H1 (cell line): Measurements from ENCODE around the gene RNF31. TPM values are rescaled to one million over a fixed set of nuclear protein-coding genes. Genes with fewer than 3 reads are reported as not detected.

Experiments used
- CTCF ChIA-PET: fragments of 300-600 bp; sonication (Branson Sonifier 250); formaldehyde crosslinking; loops from one replicate; lab custom pipeline; 2021; ENCODE audit not compliant: partially characterized antibody; lab: Charles Lee
- POLR2A ChIA-PET: fragments of 300-600 bp; sonication (Branson Sonifier 250); formaldehyde crosslinking; loops from one replicate; lab custom pipeline; 2021; ENCODE audit warnings: inconsistent platforms; ENCODE audit not compliant: partially characterized antibody; lab: Charles Lee
- DNase-seq, 2 experiments: peaks; one replicate each; pipeline versions ENCODE4 v3.0.0 to v3.0.0-alpha.2; 2010 to 2022; ENCODE audit warnings: low spot score in 2 of 2, low read depth in 1 of 2, mixed read lengths in 1 of 2
- FAIRE-seq: peaks from 2 replicates; lab custom pipeline; 2011; peaks lifted over from hg19 to GRCh38; lab: Jason Lieb, UNC
- H2AFZ ChIP-seq: 2 replicates; pipeline ENCODE4 v1.8.1; 2012; ENCODE audit warnings: low read length, inconsistent platforms
- H2AK5ac ChIP-seq: 2 replicates; pipeline ENCODE4 v1.6.1; 2013; ENCODE audit warnings: low read depth, low read length
- H2BK120ac ChIP-seq: replicated peaks from 2 replicates; pipeline ENCODE3; 2013; ENCODE audit warnings: low read depth, low read length, inconsistent platforms
- H2BK12ac ChIP-seq: 2 replicates; pipeline ENCODE4 v1.6.1; 2013; ENCODE audit warnings: low read depth, low read length
- H2BK15ac ChIP-seq: 2 replicates; pipeline ENCODE4 v1.6.1; 2013; ENCODE audit warnings: low read length
- H2BK20ac ChIP-seq: 2 replicates; pipeline ENCODE4 v1.6.1; 2013; ENCODE audit warnings: low read length
- H2BK5ac ChIP-seq: 2 replicates; pipeline ENCODE4 v1.6.1; 2013; ENCODE audit warnings: low read depth, low read length
- H3K14ac ChIP-seq: 2 replicates; pipeline ENCODE4 v1.6.1; 2013; ENCODE audit warnings: inconsistent platforms; ENCODE audit not compliant: insufficient read length
- H3K18ac ChIP-seq: 2 replicates; pipeline ENCODE4 v1.6.1; 2013; ENCODE audit warnings: low read length; ENCODE audit errors: extremely low read depth
- H3K23ac ChIP-seq: 2 replicates; pipeline ENCODE4 v1.6.1; 2013; ENCODE audit warnings: inconsistent platforms; ENCODE audit not compliant: insufficient read length
- H3K23me2 ChIP-seq: 2 replicates; pipeline ENCODE4 v1.6.1; 2013; ENCODE audit warnings: low read depth, low read length
- H3K27ac ChIP-seq: 2 replicates; pipeline ENCODE4 v1.6.1; 2011; ENCODE audit warnings: low read depth, low read length, inconsistent platforms
- H3K27me3 ChIP-seq, 4 experiments: replicated peaks in 1 of 4; 1 replicate in 1 of 4; 2 replicates in 3 of 4; pipeline versions ENCODE4 v1.6.1 to v1.8.1; 2011 to 2013; ENCODE audit warnings: low read length in 3 of 4, mild to moderate bottlenecking in 3 of 4, inconsistent platforms in 2 of 4, mixed read lengths in 2 of 4, moderate library complexity in 1 of 4; ENCODE audit not compliant: control insufficient read depth in 3 of 4, insufficient read depth in 3 of 4; ENCODE audit errors: extremely low read depth in 1 of 4
- H3K36me3 ChIP-seq, 4 experiments: 2 replicates each; pipeline versions ENCODE4 v1.6.1 to v1.8.1; 2011 to 2013; ENCODE audit warnings: mild to moderate bottlenecking in 4 of 4, low read length in 3 of 4, moderate library complexity in 2 of 4, control low read depth in 1 of 4, inconsistent platforms in 1 of 4; ENCODE audit not compliant: insufficient read depth in 4 of 4, control insufficient read depth in 2 of 4
- H3K4ac ChIP-seq: replicated peaks from 2 replicates; pipeline ENCODE3; 2013; ENCODE audit warnings: low read length, low read depth, mixed read lengths, inconsistent platforms; ENCODE audit not compliant: insufficient read length
- H3K4me1 ChIP-seq, 4 experiments: replicated peaks in 1 of 4; 1 replicate in 1 of 4; 2 replicates in 3 of 4; pipeline versions ENCODE4 v1.6.1 to v1.8.1; 2011 to 2013; ENCODE audit warnings: low read length in 3 of 4, inconsistent platforms in 2 of 4, mixed read lengths in 1 of 4; ENCODE audit not compliant: insufficient read depth in 4 of 4, control insufficient read depth in 3 of 4
- H3K4me2 ChIP-seq, 2 experiments: 2 replicates each; pipeline versions ENCODE4 v1.6.1 to v1.8.1; 2011 to 2013; ENCODE audit warnings: low read depth in 2 of 2, low read length in 2 of 2, control low read depth in 1 of 2, inconsistent platforms in 1 of 2, mild to moderate bottlenecking in 1 of 2; ENCODE audit not compliant: insufficient read depth in 1 of 2
- H3K4me3 ChIP-seq, 4 experiments: fragments of 200-600, 300-600 bp in 1 of 4; sonication (generic), shearing (Covaris generic), sonication (Bioruptor Twin) in 1 of 4; 2 replicates each; pipeline versions ENCODE4 v1.5.1 to v1.8.1; 2011 to 2016; ENCODE audit warnings: low read length in 4 of 4, low read depth in 3 of 4, control low read depth in 2 of 4, inconsistent platforms in 2 of 4, mild to moderate bottlenecking in 2 of 4, mixed read lengths in 1 of 4, moderate library complexity in 1 of 4; ENCODE audit not compliant: insufficient read depth in 2 of 4; ENCODE audit errors: extremely low read depth in 1 of 4
- H3K56ac ChIP-seq: replicated peaks from 2 replicates; pipeline ENCODE3; 2013; ENCODE audit warnings: low read depth, mild to moderate bottlenecking, mixed read lengths, low read length, inconsistent platforms; ENCODE audit not compliant: insufficient read length
- H3K79me1 ChIP-seq: 2 replicates; pipeline ENCODE4 v1.6.1; 2013; ENCODE audit warnings: low read depth, low read length, control low read depth
- H3K79me2 ChIP-seq, 2 experiments: 2 replicates each; pipeline versions ENCODE4 v1.6.1 to v1.8.1; 2012 to 2013; ENCODE audit warnings: low read length in 2 of 2, mild to moderate bottlenecking in 2 of 2, inconsistent platforms in 1 of 2; ENCODE audit not compliant: insufficient read depth in 2 of 2, control insufficient read depth in 1 of 2
- H3K9ac ChIP-seq, 4 experiments: replicated peaks in 1 of 4; 1 replicate in 1 of 4; 2 replicates in 3 of 4; pipeline versions ENCODE4 v1.6.1 to v1.8.1; 2011 to 2013; ENCODE audit warnings: low read depth in 3 of 4, low read length in 3 of 4, control low read depth in 2 of 4, mild to moderate bottlenecking in 2 of 4, moderate library complexity in 2 of 4, inconsistent platforms in 1 of 4; ENCODE audit errors: extremely low read depth in 1 of 4
- H3K9me3 ChIP-seq, 2 experiments: 2 replicates each; pipeline versions ENCODE4 v1.6.1 to v1.8.1; 2012 to 2013; ENCODE audit warnings: mild to moderate bottlenecking in 2 of 2, moderate library complexity in 2 of 2, control low read depth in 1 of 2, inconsistent platforms in 1 of 2, low read depth in 1 of 2, low read length in 1 of 2, mixed read lengths in 1 of 2; ENCODE audit not compliant: insufficient read depth in 2 of 2
- H4K20me1 ChIP-seq, 2 experiments: replicated peaks in 1 of 2; 2 replicates each; pipeline versions ENCODE3 to v1.8.1; 2011 to 2013; ENCODE audit warnings: inconsistent platforms in 2 of 2, low read length in 2 of 2, mild to moderate bottlenecking in 1 of 2; ENCODE audit not compliant: insufficient read depth in 2 of 2, control insufficient read depth in 1 of 2
- H4K5ac ChIP-seq: 2 replicates; pipeline ENCODE4 v1.6.1; 2013; ENCODE audit warnings: low read length, low read depth, mixed read lengths, inconsistent platforms; ENCODE audit not compliant: insufficient read length
- H4K8ac ChIP-seq: 2 replicates; pipeline ENCODE4 v1.8.0; 2013; ENCODE audit warnings: mild to moderate bottlenecking, moderate library complexity, low read length, inconsistent platforms; ENCODE audit not compliant: insufficient read depth; ENCODE audit errors: extremely low read depth
- H4K91ac ChIP-seq: replicated peaks from 2 replicates; pipeline ENCODE3; 2013; ENCODE audit warnings: low read length, mixed read lengths, inconsistent platforms; ENCODE audit not compliant: insufficient read length
- BACH1 ChIP-seq: IDR thresholded peaks from 2 replicates; pipeline ENCODE4 v1.6.1; 2012; ENCODE audit warnings: low read length, improper control_type of control experiment
- POLR2A ChIP-seq, 2 experiments: IDR thresholded peaks; 1 replicate in 1 of 2; 2 replicates in 1 of 2; pipeline ENCODE4 v1.6.1; 2011; ENCODE audit warnings: low read depth in 2 of 2, low read length in 2 of 2, mild to moderate bottlenecking in 2 of 2; ENCODE audit errors: control extremely low read depth in 1 of 2
- WGBS, 2 experiments: shearing (Covaris generic) in 1 of 2; methylation state at CpG; one replicate each; pipeline versions ENCODE4 v1.1.6 to v1.1.7; 2013 to 2015; ENCODE audit warnings: low lambda C conversion rate in 2 of 2, mixed read lengths in 2 of 2, inconsistent platforms in 1 of 2, low coverage in 1 of 2, missing lambda C conversion rate in 1 of 2; ENCODE audit not compliant: insufficient replicate concordance in 2 of 2, insufficient coverage in 1 of 2, insufficient read length in 1 of 2; ENCODE audit errors: extremely low coverage in 1 of 2, missing lambda C conversion rate in 1 of 2; 5-methylcytosine and 5-hydroxymethylcytosine counted together
- polyA plus RNA-seq, 7 experiments: library from polyadenylated mRNA; depleted of rRNA in 3 of 7; stranded (reverse) in 5 of 7; unstranded in 2 of 7; fragments of >200 nt in 5 of 7; fragments of 200-250 nt in 2 of 7; gene quantifications; 1 replicate in 5 of 7; 2 replicates in 1 of 7; 4 replicates in 1 of 7; pipeline versions ENCODE4 v1.2.1 to v1.2.3, GENCODE V29; 2011 to 2013; ENCODE audit warnings: missing spikeins in 2 of 7, mixed read lengths in 2 of 7
- total RNA-seq: library from RNA; stranded (reverse); fragmentation: NEBNext Ultra II Directional; extraction: Animal tissue kit (Norgen Biotek cat#: 25700); gene quantifications from 2 replicates; pipeline ENCODE4 v1.2.1, GENCODE V29; 2021

The RNF31 gene
- total and polyA plus RNA-seq, 2 of the 8 experiments (the other 6 are each of a cell fraction or from before 2014, with no cell fraction given) = 17.5 to 72.0 TPM

DNA sequence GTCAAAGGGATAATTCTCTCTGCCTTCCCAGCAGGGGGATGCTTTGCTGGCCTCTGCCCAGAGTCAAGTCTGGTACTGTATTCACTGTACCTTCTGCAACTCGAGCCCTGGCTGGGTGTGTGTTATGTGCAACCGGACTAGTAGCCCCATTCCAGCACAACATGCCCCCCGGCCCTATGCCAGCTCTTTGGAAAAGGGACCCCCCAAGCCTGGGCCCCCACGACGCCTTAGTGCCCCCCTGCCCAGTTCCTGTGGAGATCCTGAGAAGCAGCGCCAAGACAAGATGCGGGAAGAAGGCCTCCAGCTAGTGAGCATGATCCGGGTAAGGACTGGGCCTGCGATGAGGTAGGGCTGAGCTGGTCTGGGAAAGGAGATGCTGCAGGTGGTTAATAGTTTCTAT, 3.3 kb downstream of the RNF31 start:
- Histone ChIP-seq H2BK5ac (no peak overlapping the region), H3K79me1 (peaks cover 9% of the 10 kb centered on the region; the same call in 1 of the 2 replicates), H4K5ac (no peak overlapping the region), H2AFZ (no peak overlapping the region), H4K20me1 (peaks cover 0 to 23% of the 10 kb centered on the region in 2 experiments), H2BK12ac (no peak overlapping the region), H3K9me3 (no peaks in the 10 kb centered on the region), H3K4ac (no peak overlapping the region), H3K18ac (no peak overlapping the region), H3K4me2 (no peak overlapping the region), H2BK120ac (no peak overlapping the region), H3K4me1 (peaks cover 0 to 10% (median 6%) of the 10 kb centered on the region in 4 experiments; a peak in 5 of 7 replicates), H4K8ac (no peak overlapping the region; the same call in 1 of the 2 replicates), H2BK20ac (no peak overlapping the region), H3K14ac (no peak overlapping the region), H3K27ac (no peak overlapping the region), H3K27me3 (no peaks in the 10 kb centered on the region; a peak in 1 of 7 replicates), H2BK15ac (no peak overlapping the region), H3K56ac (no peak overlapping the region), H3K79me2 (peaks cover 0 to 25% of the 10 kb centered on the region in 2 experiments; a peak in 3 of 4 replicates), H2AK5ac (no peak overlapping the region)
- CTCF ChIA-PET = interaction anchor here (0.6 to 3.4 kb wide), 9 partner anchors 7 to 161 kb away, joined by 3 to 26 read pairs (median 4); partner anchors contain the start of genes EMC9, IRF9, PCK2 and PSME1
- POLR2A ChIA-PET = interaction anchor here (0.6 to 9.6 kb wide), 13 partner anchors 9 to 733 kb away, joined by 3 to 86 read pairs (median 5); partner anchors contain the start of genes DCAF11, EMC9, IRF9 and NRL
- 93% methylated on average over 9 of the region's 9 CpGs; no CpG with 5 or more reads in 1 of the 2 experiments for WGBS, 2 experiments
- TF ChIP-seq POLR2A (IDR thresholded peaks at IDR 0.05; ENCODE audit: control extremely low read depth in 1 of 2, low read depth in 2 of 2, low read length in 2 of 2) = no peak
- no peak for TF ChIP-seq BACH1
- TF ChIP-seq, all 59 proteins: peak for 0
- Histone ChIP-seq H3K36me3 (peaks cover 21 to 42% (median 40%) of the 10 kb centered on the region in 4 experiments), H4K91ac (no peak overlapping the region), H3K4me3 (no peak overlapping the region), H3K9ac (no peak overlapping the region), H3K23me2 (peaks cover 10% of the 10 kb centered on the region), H3K23ac (no peak overlapping the region)
- FAIRE-seq (no peak), DNase-seq (no peak)
